ENCODE data around the gene SAP25.
A peak's percentile ranks its signal among the peaks of the same experiment; 100 is the strongest.
"Not testable (repeated sequence)": the region's sequence is repeated elsewhere in the genome, so short reads cannot be mapped to it uniquely, and the experiment has no call there.

Gene SAP25

DNA sequence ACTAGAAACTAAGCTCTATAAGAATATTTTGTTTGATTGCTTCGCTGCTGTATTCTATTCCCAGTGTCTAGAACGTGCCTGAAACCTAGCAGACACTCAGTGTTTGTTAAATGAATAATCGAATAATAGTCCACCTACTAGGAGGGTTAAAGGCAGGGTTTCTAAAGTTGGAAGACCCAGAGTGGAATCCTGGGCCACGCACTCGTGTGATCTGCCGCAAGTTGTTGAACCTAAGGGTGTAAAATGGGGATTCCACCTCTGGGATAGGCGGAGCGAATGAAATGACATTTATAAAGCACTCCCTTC lies 35.4 kb downstream of the SAP25 start:
- Histone ChIP-seq H4K5ac (ENCODE audit: low read length) (no peak overlapping the region), H3K27me3 (ENCODE audit: insufficient read depth, low read length, poor library complexity) (no peaks in the 10 kb centered on the region), H2AK5ac (ENCODE audit: low read length) (no peak overlapping the region), H3K4ac (ENCODE audit: low read depth, low read length) (no peak overlapping the region), H3K18ac (ENCODE audit: low read length) (no peak overlapping the region), H3K36me3 (ENCODE audit: control insufficient read depth, insufficient read depth, low read length) (no peaks in the 10 kb centered on the region), H3K79me1 (ENCODE audit: low read length) (peaks cover 4% of the 10 kb centered on the region), H3K56ac (ENCODE audit: low read length) (peak overlapping the region; percentile 69), H3K27ac (ENCODE audit: low read depth, low read length) (no peak overlapping the region), H3K9ac (ENCODE audit: low read length) (peak overlapping the region; percentile 54), H3K4me1 (ENCODE audit: control insufficient read depth, low read depth, low read length) (peaks cover 7% of the 10 kb centered on the region), H3K4me2 (ENCODE audit: low read length) (peak overlapping the region; percentile 96), H3K4me3 (ENCODE audit: low read length) (peak overlapping the region; percentile 40), H2BK15ac (replicated peaks; ENCODE audit: low read depth) (no peak overlapping the region), H2BK5ac (ENCODE audit: low read length) (no peak overlapping the region), H3K79me2 (ENCODE audit: control insufficient read depth, insufficient read depth, low read length) (no peaks in the 10 kb centered on the region), H2BK120ac (ENCODE audit: low read depth, low read length) (no peak overlapping the region), H4K8ac (ENCODE audit: low read depth, low read length) (no peak overlapping the region), H3K23ac (ENCODE audit: low read length) (no peak overlapping the region)
- DNase-seq: no peak
- WGBS (ENCODE audit: extremely low coverage, insufficient coverage, low lambda C conversion rate): no CpG with 5 or more reads among the region's 8 CpGs

DNA sequence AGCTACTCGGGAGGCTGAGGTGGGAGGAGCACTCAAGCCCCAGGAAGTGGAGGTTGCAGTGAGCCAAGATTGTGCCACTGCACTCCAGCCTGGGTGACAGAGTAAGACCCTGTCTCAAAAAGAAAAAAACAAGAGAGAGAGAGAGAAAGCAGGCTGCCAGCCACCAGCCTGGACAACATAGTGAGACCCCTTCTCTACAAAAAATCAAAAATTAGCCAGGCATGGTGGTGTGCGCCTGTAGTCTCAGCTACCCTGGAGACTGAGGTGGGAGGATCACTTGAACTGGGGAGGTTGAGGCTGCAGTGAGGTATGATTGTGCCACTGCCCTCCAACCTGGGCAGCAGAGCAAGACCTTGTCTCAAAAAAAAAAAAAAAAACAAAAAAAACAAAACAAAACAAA lies 37.0 kb downstream of the SAP25 start:
- not testable (repeated sequence) for H2BK15ac ChIP-seq (replicated peaks; ENCODE audit: low read depth); H4K8ac ChIP-seq (ENCODE audit: low read depth, low read length); H3K56ac ChIP-seq (ENCODE audit: low read length); H2AK5ac ChIP-seq (ENCODE audit: low read length); H3K18ac ChIP-seq (ENCODE audit: low read length); H2BK5ac ChIP-seq (ENCODE audit: low read length); H3K9ac ChIP-seq (ENCODE audit: low read length); H2BK120ac ChIP-seq (ENCODE audit: low read depth, low read length); H3K4me3 ChIP-seq (ENCODE audit: low read length); H3K27me3 ChIP-seq (ENCODE audit: insufficient read depth, low read length, poor library complexity); H3K4ac ChIP-seq (ENCODE audit: low read depth, low read length); H3K27ac ChIP-seq (ENCODE audit: low read depth, low read length); H3K79me1 ChIP-seq (ENCODE audit: low read length); H3K79me2 ChIP-seq (ENCODE audit: control insufficient read depth, insufficient read depth, low read length); DNase-seq; H3K4me1 ChIP-seq (ENCODE audit: control insufficient read depth, low read depth, low read length); H3K4me2 ChIP-seq (ENCODE audit: low read length); H4K5ac ChIP-seq (ENCODE audit: low read length); H3K36me3 ChIP-seq (ENCODE audit: control insufficient read depth, insufficient read depth, low read length); H3K23ac ChIP-seq (ENCODE audit: low read length)
- WGBS (ENCODE audit: extremely low coverage, insufficient coverage, low lambda C conversion rate): no CpG with 5 or more reads among the region's 2 CpGs

DNA sequence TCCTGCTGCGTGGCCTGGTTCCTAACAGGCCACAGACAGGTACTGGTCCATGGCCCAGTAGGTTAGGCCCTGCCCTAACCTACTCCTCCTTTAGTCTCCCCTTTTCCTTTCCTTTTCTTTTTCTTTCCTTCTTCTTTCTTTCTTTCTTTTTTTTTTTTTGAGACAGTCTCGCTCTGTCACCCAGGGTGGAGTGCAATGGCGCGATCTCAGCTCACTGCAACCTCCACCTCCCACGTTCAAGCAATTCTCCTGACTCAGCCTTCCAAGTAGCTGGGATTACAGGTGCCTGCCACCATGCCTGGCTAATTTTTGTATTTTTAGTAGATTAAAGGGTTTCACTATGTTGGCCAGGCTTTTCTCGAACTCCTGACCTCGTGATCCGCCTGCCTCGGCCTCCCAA lies 37.7 kb downstream of the SAP25 start:
- WGBS (ENCODE audit: extremely low coverage, insufficient coverage, low lambda C conversion rate): no CpG with 5 or more reads among the region's 9 CpGs
- H2BK15ac ChIP-seq (replicated peaks; ENCODE audit: low read depth); H3K27ac ChIP-seq (ENCODE audit: low read depth, low read length); H3K18ac ChIP-seq (ENCODE audit: low read length); DNase-seq; H2BK5ac ChIP-seq (ENCODE audit: low read length); H3K79me1 ChIP-seq (ENCODE audit: low read length); H3K4me2 ChIP-seq (ENCODE audit: low read length); H3K9ac ChIP-seq (ENCODE audit: low read length); H3K23ac ChIP-seq (ENCODE audit: low read length); H3K4me3 ChIP-seq (ENCODE audit: low read length); H2BK120ac ChIP-seq (ENCODE audit: low read depth, low read length); H3K36me3 ChIP-seq (ENCODE audit: control insufficient read depth, insufficient read depth, low read length); H3K4ac ChIP-seq (ENCODE audit: low read depth, low read length); H3K79me2 ChIP-seq (ENCODE audit: control insufficient read depth, insufficient read depth, low read length); H3K4me1 ChIP-seq (ENCODE audit: control insufficient read depth, low read depth, low read length); H4K5ac ChIP-seq (ENCODE audit: low read length); H4K8ac ChIP-seq (ENCODE audit: low read depth, low read length); H2AK5ac ChIP-seq (ENCODE audit: low read length); H3K27me3 ChIP-seq (ENCODE audit: insufficient read depth, low read length, poor library complexity); H3K56ac ChIP-seq (ENCODE audit: low read length): not testable (repeated sequence)

DNA sequence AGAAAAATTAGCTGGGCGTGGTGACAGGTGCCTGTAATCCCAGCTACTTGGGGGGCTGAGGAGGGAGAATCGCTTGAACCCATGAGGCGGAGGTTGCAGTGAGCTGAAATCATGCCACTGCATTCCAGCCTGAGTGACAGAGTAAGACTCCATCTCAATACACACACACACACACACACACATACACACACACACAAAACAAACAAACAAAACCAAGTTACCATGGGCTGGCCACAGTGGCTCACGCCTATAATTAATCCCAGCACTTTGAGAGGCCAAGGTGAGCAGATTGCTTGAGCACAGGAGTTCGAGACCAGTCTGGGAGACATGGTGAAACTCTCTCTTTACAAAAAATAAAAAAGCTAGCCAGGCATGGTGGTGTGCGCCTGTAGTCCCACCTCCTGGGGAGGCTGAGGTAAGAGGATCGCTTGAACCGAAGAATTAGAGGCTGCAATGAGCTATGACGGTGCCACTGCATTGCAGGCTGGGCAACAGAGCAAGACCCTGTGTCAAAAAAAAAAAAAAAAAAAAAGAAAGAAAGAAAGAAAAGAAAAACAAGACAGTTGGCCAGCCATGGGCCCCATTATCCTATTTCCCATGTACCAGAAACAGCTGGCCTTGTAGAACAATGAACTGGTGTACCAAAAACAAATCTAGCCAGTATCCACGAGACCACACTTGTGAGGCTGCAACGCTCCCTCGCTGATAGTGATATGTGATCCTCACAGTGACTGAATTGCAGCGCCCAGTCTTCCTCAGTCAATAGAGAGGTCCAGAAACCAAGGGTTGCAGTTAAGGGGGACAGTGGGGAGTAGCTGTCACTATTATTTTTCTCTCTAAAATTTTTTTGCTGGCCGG lies 41.3 kb downstream of the SAP25 start:
- no CpG with 5 or more reads among the region's 14 CpGs for WGBS (ENCODE audit: extremely low coverage, insufficient coverage, low lambda C conversion rate)
- Histone ChIP-seq H3K36me3 (ENCODE audit: control insufficient read depth, insufficient read depth, low read length) (no peaks in the 10 kb centered on the region), H2BK5ac (ENCODE audit: low read length) (no peak overlapping the region), H3K4me1 (ENCODE audit: control insufficient read depth, low read depth, low read length) (no peaks in the 10 kb centered on the region), H3K79me2 (ENCODE audit: control insufficient read depth, insufficient read depth, low read length) (no peaks in the 10 kb centered on the region), H3K4ac (ENCODE audit: low read depth, low read length) (no peak overlapping the region), H3K56ac (ENCODE audit: low read length) (no peak overlapping the region), H3K9ac (ENCODE audit: low read length) (no peak overlapping the region), H3K4me2 (ENCODE audit: low read length) (no peak overlapping the region), H3K23ac (ENCODE audit: low read length) (no peak overlapping the region), H2BK120ac (ENCODE audit: low read depth, low read length) (no peak overlapping the region), H2AK5ac (ENCODE audit: low read length) (no peak overlapping the region), H2BK15ac (replicated peaks; ENCODE audit: low read depth) (no peak overlapping the region), H3K27me3 (ENCODE audit: insufficient read depth, low read length, poor library complexity) (no peaks in the 10 kb centered on the region), H3K18ac (ENCODE audit: low read length) (no peak overlapping the region), H4K8ac (ENCODE audit: low read depth, low read length) (no peak overlapping the region), H3K79me1 (ENCODE audit: low read length) (no peaks in the 10 kb centered on the region), H4K5ac (ENCODE audit: low read length) (no peak overlapping the region), H3K4me3 (ENCODE audit: low read length) (no peak overlapping the region), H3K27ac (ENCODE audit: low read depth, low read length) (no peak overlapping the region)
- no peak for DNase-seq

DNA sequence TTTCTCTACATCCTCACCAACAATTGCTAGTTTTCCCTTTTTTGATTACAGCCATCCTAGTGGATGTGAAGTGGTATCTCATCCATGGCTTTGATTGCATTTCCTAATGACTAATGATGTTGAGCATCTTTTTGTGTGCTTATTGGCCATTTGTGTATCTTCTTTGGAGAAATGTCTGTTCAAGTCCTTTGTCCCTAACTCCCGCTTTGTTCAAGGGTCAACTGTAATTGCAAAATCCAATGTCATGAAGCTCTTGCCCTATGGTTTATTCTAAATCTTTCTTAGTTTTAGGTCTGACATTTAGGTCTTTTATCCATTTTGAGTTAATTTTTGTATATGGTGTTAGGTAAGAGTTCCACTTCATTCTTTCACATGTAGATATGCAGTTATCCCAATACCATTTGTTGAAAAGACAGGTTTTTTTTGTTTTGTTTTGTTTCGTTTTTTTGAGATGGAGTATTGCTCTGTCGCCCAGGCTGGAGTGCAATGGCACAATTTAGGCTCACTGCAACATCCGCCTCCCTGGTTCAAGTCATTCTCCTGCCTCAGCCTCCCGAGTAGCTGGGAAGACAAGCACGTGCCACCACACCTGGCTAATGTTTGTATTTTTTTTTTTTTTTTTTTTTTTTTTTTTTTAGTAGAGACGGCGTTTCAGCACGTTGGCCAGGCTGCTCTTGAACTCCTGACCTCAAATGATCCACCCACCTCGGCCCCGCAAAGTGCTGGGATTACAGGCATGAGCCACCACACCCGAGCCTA lies 45.4 kb downstream of the SAP25 start:
- H3K18ac ChIP-seq (ENCODE audit: low read length); H3K4me2 ChIP-seq (ENCODE audit: low read length); H3K4me3 ChIP-seq (ENCODE audit: low read length); H3K56ac ChIP-seq (ENCODE audit: low read length); H3K4me1 ChIP-seq (ENCODE audit: control insufficient read depth, low read depth, low read length); H3K79me1 ChIP-seq (ENCODE audit: low read length); H2AK5ac ChIP-seq (ENCODE audit: low read length); H4K8ac ChIP-seq (ENCODE audit: low read depth, low read length); H4K5ac ChIP-seq (ENCODE audit: low read length); H2BK5ac ChIP-seq (ENCODE audit: low read length); H3K36me3 ChIP-seq (ENCODE audit: control insufficient read depth, insufficient read depth, low read length); H2BK120ac ChIP-seq (ENCODE audit: low read depth, low read length); H3K23ac ChIP-seq (ENCODE audit: low read length); H3K4ac ChIP-seq (ENCODE audit: low read depth, low read length); H3K9ac ChIP-seq (ENCODE audit: low read length); H3K27ac ChIP-seq (ENCODE audit: low read depth, low read length); H2BK15ac ChIP-seq (replicated peaks; ENCODE audit: low read depth); DNase-seq; H3K79me2 ChIP-seq (ENCODE audit: control insufficient read depth, insufficient read depth, low read length); H3K27me3 ChIP-seq (ENCODE audit: insufficient read depth, low read length, poor library complexity): not testable (repeated sequence)
- WGBS (ENCODE audit: extremely low coverage, insufficient coverage, low lambda C conversion rate): no CpG with 5 or more reads among the region's 12 CpGs

Measured in mesendoderm (in vitro differentiated cells).